ENCODE results near the gene PTPRJ.

DNA sequence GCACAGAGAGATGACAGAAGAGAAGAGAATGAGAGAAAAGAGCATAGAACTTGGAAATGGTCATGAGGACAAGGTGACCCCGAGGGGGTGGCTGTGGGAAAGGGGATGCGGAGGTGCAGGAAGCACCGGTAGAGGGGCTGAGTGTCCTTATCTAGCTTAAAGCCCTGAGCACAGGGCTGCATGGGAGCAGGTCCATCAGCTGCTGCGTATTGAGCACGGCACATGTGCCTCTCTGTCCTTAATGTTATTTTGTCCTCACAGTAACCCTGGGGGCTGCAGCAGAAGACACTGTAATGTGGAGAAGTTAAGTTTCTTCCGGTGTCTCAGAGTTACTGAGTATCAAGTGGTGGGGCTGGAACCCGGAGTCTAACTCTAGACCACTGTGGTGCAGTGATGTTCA, 141.9 kb downstream of the PTPRJ start:
- TF ChIP-seq, protein P1, sequence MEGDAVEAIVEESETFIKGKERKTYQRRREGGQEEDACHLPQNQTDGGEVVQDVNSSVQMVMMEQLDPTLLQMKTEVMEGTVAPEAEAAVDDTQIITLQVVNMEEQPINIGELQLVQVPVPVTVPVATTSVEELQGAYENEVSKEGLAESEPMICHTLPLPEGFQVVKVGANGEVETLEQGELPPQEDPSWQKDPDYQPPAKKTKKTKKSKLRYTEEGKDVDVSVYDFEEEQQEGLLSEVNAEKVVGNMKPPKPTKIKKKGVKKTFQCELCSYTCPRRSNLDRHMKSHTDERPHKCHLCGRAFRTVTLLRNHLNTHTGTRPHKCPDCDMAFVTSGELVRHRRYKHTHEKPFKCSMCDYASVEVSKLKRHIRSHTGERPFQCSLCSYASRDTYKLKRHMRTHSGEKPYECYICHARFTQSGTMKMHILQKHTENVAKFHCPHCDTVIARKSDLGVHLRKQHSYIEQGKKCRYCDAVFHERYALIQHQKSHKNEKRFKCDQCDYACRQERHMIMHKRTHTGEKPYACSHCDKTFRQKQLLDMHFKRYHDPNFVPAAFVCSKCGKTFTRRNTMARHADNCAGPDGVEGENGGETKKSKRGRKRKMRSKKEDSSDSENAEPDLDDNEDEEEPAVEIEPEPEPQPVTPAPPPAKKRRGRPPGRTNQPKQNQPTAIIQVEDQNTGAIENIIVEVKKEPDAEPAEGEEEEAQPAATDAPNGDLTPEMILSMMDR (IDR thresholded peaks at IDR 0.05; ENCODE audit: low read depth, low read length, poor library complexity, severe bottlenecking), result no peak
- no peak for TF ChIP-seq EZH2phosphoT487 (IDR thresholded peaks at IDR 0.05; ENCODE audit: borderline replicate concordance, low read length)
